C4-2B (cell line): ENCODE data around the gene ARHGAP5.
A peak's percentile ranks its signal among the peaks of the same experiment; 100 is the strongest.

ENCODE experiments used
- H3K27ac ChIP-seq: fragments of 450-650 bp; 2 replicates; pipeline ENCODE4 v1.5.1; 2017
- CTCF ChIP-seq: fragments of 450-650 bp; conservative IDR thresholded peaks from 2 replicates; pipeline ENCODE4 v1.5.1; 2017; ENCODE audit warnings: mild to moderate bottlenecking
- ZFX ChIP-seq: fragments of 450-650 bp; IDR thresholded peaks from 2 replicates; pipeline ENCODE4 v1.6.1; 2017

Gene ARHGAP5

GRCh38 chr14:32077081-32078022 lies at the start of gene ARHGAP5:
TSS of gene ARHGAP5 (plus strand) at chr14:32077304. CDS start at chr14:32090670, 13,366 bp downstream.
- TF ChIP-seq ZFX = peak; percentile 68; the same call in 1 of the 2 replicates
- no peak; the same call in 1 of the 2 replicates for TF ChIP-seq CTCF
- H3K27ac ChIP-seq = peak within 1 kb of the TSS; percentile 93

GRCh38 chr14:32028599-32028998 lies 48.5 kb upstream of the ARHGAP5 start:
- TF ChIP-seq CTCF (no peak), ZFX (no peak)
- H3K27ac ChIP-seq = no peak overlapping the region

GRCh38 chr14:32033543-32033942 lies 43.6 kb upstream of the ARHGAP5 start:
- TF ChIP-seq CTCF (no peak), ZFX (no peak)
- H3K27ac ChIP-seq = no peak overlapping the region

- no peak overlapping the region for H3K27ac ChIP-seq
Measured at GRCh38 chr14:32038876-32039275, 38.2 kb upstream of the ARHGAP5 start.

GRCh38 chr14:32039401-32040030 lies 37.6 kb upstream of the ARHGAP5 start:
- no peak for TF ChIP-seq CTCF
- TF ChIP-seq ZFX = no peak
- H3K27ac ChIP-seq = no peak overlapping the region

More at GRCh38 chr14:32038876-32039275, 38.2 kb upstream of the ARHGAP5 start:
- TF ChIP-seq CTCF = no peak
- no peak for TF ChIP-seq ZFX

GRCh38 chr14:32043624-32044023 lies 33.5 kb upstream of the ARHGAP5 start:
- TF ChIP-seq CTCF (no peak), ZFX (no peak)
- H3K27ac ChIP-seq = no peak overlapping the region

GRCh38 chr14:32044454-32044853 lies 32.6 kb upstream of the ARHGAP5 start:
- TF ChIP-seq ZFX (no peak), CTCF (no peak)
- H3K27ac ChIP-seq = no peak overlapping the region
